Measurements from ENCODE around the gene BRCA1.

Gene BRCA1

DNA sequence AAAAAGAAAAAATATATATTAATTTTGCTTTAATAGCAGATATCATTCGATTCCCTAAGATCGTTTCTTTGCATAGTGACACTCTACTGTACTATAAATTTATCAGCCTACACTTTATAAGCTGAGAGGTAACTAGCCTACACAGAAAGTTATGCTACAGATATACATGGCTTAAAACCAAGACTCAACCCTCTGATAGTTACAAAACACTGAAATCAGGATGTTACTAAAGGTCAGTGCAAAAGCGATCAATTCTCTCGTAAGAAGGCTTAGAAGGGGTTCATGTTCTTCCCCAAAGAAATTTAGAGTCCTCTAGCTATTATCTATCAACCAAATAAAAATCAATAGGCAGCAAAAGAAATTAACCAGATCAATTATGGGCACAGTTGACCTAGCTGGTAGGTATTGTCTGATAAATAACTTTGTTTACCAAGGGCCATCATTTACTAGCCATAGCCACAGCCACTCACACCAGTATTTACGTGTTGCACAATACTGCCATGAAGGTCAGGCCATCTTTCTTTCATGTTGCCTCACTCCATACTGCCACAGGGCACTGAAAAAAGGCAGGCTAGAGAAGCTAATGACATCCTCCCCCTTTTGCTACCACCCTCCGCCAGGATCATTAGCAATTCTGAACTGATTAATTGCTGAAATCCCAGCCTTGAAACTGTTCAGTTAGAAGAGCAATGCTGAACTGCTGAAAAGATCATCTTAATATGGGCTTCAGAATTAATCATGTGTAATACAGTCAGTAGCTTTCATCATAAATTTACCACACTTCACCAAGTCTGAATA lies 56.4 kb downstream of the BRCA1 start:
- DNase-seq, result no peak

DNA sequence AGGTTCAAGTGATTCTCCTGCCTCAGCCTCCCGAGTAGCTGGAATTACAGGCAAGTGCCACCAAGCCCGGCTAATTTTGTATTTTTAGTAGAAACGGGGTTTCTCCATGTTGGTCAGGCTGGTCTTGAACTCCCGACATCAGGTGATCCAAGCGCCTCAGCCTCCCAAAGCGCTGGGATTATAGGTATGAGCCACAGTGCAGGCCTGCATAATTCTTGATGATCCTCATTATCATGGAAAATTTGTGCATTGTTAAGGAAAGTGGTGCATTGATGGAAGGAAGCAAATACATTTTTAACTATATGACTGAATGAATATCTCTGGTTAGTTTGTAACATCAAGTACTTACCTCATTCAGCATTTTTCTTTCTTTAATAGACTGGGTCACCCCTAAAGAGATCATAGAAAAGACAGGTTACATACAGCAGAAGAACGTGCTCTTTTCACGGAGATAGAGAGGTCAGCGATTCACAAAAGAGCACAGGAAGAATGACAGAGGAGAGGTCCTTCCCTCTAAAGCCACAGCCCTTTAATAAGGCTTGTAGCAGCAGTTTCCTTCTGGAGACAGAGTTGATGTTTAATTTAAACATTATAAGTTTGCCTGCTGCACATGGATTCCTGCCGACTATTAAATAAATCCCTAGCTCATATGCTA lies 62.1 kb downstream of the BRCA1 start:
- DNase-seq, result no peak

DNA sequence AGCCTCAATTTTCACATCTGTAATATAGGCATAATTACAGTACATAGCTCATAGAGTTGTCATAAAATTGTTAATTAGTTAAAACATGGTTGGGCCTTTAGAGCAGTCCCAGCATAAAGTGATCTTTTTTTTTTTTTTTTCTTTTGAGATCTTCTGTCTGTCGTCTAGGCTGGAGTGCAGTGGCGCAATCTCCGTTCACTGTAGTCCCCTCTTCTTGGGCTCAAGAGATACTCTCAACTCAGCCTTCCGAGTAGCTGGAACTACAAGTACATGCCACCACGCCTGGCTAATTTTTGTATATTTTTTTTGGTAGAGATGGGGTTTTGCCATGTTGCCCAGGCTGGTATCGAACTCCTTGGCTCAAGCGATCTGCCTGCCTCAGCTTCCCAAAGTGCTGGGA lies 69.1 kb downstream of the BRCA1 start:
- no peak for DNase-seq

DNA sequence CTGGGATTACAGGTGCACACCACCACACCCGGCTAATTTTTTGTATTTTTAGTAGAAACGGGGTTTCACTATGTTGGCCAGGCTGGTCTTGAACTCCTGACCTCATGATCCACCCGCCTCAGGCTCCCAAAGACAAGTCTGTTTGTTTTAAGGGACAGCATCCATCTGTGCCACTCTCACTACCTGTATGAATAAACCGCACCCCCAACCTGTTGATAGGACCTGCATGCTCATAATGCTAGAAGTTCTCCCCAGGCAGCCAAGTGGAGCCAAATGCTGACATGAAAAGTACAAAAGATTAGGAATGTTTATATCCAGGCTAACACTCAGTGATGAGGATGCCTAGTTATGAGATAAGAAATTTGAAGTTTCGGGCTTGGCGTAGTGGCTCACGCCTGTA lies 72.2 kb downstream of the BRCA1 start:
- peak; percentile 14 for DNase-seq

DNA sequence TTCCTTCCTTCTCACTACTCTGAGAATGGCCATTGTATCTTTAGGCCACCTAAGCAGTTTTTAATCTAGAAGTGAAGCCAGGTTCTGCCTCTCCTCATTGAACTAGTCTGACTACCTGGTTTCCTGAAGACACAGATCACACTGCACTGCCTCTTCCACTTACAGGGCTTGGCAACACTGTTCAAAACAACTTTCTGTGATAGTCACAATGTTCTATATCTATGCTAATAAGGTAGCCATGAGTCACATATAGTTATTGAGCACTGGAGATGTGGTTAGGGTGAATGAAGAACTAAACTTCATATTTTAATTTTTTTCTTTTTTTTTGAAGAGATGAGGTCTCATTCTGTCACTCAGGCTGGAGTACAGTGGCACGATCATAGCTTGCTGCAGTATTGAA lies 73.2 kb downstream of the BRCA1 start:
- DNase-seq, result peak; percentile 21

DNA sequence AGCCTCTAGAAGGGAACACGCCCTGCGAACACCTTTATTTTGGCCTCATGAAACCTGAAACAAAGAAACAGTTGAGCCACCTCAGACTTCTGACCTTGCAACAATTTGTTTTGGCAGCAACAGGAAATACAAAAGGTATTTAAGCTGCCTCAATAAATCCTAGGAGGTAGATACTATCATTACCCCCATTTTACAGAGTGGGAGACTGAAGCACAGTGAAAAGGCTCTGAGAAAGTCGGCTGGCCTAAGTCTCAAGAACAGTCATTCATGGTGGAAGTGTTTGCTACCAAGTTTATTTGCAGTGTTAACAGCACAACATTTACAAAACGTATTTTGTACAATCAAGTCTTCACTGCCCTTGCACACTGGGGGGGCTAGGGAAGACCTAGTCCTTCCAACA lies 81.1 kb downstream of the BRCA1 start:
- DNase-seq, result no peak

DNA sequence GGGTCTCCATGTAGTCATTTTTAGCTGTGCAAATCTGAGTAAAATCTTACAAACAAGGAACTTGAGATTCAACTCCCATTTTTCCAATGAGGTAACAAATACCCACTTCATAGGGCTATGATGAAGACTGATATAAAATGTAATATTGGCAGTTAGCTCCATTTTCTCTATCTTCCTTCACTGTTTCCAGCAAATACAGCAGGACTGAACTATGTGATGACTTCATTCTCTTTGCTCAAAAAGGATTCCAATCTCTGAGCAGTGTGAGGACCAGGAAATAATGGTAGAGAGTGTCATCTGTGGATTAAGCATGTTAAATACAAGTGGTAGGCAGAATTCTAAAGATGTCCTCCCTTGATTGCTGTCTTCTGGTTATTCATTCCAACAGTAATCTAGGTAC lies 81.9 kb downstream of the BRCA1 start:
- no peak for DNase-seq

DNA sequence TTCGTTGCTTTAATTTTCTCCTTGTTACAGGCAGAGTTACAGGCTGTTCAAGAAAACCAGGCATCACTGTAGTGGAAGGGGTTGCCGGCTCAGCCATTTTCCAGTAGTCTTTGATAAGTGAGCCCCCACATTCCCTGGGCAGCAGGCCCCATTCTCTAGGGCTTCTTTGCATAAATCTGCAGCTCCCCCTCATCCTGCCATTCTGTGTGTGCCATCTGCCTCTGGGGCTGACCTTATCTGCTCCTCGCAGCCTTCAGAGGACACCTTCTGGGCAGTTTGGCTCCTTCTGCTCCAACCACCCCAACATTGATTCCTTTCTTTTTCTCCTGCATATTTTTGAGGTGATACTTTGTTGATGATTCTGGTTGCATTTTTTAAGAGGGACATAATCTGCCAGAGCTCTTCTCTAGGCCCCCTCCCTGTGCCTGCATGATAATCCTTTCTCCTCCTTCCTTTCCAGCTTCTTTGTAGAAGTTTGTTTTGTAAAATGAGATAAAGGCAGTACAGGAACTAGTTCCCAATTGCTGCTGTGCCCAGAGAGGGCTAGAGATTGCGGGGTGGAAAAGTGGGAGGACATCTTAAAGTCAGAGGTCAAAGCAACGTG lies 83.0 kb downstream of the BRCA1 start:
- no peak for DNase-seq

DNA sequence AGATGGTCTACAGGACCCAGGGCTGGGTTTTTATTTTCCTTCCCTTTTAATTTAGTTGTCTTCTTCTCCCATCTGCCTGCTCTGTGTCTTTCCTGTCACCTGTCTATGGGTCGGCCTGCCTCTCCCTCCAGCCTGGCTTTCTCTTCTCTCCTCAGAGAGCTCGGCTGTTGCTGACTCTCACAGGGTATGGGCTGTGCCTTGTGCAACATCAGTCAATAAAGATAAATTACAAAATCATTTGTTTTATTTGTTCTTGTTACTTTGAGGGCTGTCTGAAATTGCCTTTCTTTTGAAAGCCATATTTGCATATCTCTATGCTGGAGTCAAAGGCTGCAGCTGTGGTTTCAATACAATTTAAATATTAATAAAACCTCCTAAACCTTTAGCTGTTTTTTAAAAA lies 84.5 kb downstream of the BRCA1 start:
- DNase-seq, result no peak

DNA sequence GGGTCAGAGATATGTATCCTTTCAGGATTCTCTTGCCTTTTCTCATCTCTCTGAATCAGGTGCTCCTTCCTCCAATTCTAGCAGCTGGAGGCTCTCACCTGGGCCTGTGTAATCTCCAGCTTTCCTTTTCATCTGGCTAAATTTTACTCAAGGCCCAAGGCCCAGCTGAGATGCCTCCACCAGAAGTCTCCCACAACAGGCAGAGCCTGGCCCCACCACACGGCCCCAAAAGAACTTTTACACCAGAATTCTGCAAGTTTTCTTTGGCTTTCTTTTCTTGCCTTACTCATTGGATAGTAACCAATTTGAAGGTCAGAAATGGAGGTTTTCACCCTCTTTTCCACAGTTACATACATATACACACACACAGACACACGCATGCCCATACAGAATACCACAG lies 85.5 kb downstream of the BRCA1 start:
- no peak for DNase-seq

DNA sequence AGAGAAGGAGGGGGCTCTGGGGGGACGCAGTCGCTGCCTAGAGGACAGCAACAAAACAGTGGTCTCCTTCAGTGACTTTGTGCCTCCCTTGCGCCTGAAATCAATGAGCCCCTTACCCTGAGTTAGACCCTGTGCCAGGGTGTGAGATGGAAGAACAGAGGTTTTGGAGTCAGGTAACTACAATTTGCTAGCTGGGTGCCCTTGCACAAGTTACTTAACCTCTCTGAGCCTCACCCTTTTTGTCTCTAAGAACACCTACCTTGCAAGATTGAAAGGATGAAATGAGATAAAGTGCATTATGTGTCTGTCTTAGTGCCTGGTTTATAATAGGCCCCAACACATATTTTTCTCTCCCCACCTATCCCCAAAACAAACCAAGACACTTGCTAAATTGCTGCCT lies 90.3 kb downstream of the BRCA1 start:
- DNase-seq, result no peak

DNA sequence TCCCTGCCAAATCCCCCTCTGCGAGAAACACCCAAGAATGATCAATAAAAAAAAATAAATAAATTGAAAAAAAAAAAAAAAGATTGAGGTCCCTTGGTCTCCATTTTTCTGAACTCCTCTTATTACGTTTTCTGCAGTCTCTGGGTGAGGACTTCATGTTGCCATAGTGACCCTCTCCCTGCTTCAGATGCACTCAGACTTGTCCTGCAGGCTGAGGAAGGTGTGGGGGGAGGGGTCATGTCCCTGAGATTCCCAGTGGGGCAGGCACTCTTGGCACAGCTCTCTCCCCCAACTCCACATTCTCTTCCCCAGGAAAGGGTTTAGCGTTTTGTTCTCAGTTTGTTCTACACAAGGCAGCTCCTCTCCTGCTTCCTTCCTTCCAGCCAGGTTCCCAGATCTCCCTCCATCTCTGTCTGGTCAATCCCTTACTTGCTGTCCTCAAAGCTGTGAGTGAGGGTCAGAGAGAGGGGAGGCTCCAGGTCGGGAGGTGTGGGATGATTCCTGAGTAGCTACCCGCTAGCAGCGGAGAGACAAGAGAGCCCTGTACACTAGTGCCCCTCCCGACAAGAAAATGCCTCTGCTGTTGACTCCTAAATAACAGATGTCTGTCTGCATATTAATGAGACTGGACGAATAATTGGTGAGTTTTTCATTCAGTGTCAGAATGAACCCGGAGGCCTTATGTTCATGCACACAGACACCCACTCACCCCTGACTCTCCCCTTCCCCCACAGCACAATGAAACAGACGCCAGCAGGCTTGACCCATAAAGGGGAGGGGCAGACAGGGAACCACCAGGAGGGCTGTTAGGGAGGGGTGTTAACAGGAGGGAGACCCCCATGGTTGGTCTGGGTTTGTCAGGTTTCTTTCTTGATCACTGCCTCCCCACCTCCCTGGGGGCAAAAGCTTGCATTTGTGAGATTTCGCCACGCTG lies 90.9 kb downstream of the BRCA1 start:
- peak; percentile 88 for DNase-seq

DNA sequence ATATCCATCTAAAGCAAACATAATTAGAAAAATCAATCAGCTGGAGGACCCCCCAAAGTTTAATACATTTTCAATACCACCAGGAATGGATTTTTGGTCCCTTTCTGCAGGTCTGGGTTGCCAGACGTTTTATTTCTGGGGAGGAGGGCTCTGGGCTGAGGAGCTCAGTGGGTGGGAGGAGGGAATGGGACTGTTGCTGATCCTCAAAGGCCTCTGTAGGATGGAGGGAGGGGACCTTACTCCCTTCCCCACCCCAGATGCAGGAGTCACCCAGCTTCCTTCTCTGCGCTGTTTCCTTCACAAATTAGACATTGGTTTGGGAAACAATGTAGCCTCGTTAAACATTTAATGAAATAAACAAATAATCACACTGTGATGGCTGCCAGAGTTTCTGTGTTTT lies 93.5 kb downstream of the BRCA1 start:
- DNase-seq, result no peak

DNA sequence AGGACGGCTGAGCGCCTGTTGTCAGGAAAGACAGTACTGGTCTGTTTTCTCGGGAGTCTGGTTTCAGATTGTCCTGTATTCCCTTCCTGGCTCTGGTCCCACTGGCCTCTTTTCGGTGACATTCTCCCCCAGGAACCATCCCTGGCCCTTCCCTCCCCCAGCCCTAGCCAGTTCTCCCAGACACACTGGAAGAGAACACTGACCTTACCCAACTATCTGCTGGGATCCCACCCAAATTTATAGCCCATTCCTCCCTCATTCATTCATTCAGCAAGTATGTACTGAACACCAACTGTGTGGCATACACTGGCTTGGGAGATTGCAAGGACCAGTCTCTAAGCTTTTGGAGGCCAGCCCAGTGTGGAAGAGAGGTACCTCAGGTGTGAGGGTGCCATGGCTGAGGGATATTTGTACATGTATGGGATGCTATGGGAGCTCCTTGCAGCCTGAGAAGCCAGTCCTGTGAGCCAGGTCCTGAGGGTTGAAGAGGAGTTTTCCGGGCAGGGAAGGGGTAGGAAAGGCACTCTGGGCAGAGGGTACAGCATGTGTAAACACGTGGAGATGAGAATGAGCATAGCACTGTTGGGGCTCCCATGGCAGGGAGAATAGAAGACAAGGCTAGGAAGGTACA lies 94.9 kb downstream of the BRCA1 start:
- no peak for DNase-seq

DNA sequence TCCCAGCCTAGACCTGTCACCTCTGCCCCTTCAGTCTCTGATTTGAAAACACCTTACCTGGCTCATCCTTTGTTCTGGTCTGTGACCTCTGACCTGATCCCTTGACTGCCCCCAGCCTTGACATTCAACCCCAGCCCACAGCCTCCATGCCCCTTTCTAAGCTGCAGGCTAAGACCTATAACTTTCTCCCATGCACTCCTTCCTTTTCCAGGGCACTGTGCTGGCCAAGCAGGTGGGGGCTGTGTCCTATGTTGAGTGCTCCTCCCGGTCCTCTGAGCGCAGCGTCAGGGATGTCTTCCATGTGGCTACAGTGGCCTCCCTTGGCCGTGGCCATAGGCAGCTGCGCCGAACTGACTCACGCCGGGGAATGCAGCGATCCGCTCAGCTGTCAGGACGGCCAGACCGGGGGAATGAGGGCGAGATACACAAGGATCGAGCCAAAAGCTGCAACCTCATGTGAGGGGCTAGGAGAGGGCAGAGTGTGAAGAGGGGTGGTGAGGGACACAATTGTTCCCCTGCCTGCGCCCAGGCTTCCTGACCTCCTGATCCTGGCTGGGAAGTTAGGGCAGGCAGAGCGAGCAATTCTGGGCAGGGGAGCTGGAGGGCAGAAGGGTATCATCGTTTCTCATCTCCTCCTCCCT lies 96.8 kb downstream of the BRCA1 start:
- DNase-seq, result no peak

DNA sequence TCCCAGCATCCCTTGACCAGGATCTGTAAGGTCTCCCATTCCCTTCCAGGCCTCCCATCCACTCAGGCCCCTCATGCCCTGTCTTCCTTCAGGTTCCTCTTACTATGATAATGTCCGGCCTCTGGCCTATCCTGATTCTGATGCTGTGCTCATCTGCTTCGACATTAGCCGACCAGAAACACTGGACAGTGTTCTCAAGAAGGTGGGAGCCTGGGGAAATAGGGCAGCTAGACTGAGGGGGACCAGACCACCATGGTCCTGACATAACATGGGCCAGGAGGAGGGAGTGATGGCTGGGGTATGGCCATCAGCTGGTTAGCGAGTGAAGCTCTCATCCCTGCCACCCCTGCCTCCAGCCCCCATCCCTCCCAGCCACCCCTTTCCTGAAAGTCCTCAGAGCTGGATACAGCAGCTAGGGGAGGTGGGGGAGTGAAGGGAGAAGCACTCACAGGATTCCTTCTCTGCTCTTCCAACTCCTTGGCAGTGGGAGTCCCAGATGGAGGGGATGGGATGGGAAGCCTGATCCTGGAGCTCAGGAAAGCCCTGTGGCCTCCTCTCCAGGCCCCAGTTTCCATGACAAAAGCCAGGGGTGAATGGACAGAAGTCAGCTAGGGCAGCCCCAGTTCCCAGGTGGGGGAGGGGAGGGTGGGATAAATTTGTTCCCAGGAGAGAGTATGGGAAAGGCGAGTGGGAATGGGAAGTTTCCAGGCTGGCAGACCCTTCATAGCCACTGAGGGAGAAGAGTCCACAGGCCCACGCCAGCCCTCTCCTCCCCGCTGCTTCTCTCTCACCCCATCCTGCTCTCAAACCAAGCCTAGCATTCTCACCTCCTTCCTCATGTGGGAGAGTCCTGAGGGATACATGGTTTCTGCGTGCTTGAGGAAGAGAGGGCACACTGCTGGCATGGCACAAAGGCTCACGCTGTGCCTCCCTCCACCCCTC lies 97.8 kb downstream of the BRCA1 start:
- no peak for DNase-seq

DNA sequence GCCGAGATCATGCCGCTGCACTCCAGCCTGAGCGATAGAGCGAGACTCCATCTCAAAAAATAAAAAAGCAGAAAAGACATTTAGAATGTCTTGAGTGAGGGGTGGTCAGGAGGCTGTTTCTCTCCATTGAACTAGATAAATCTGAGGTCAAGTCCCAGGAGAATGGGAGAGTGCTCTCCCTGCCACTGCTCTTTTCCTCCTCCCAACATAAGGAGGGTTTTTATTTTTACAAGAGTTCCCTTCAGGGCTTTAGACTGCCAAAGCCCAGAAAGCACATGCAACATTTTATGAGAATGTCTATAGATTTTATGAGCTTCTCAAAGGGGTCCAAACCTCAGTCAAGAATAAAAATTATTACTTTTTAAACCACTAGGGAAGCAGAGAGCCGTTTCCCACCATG lies 98.6 kb downstream of the BRCA1 start:
- DNase-seq, result no peak

DNA sequence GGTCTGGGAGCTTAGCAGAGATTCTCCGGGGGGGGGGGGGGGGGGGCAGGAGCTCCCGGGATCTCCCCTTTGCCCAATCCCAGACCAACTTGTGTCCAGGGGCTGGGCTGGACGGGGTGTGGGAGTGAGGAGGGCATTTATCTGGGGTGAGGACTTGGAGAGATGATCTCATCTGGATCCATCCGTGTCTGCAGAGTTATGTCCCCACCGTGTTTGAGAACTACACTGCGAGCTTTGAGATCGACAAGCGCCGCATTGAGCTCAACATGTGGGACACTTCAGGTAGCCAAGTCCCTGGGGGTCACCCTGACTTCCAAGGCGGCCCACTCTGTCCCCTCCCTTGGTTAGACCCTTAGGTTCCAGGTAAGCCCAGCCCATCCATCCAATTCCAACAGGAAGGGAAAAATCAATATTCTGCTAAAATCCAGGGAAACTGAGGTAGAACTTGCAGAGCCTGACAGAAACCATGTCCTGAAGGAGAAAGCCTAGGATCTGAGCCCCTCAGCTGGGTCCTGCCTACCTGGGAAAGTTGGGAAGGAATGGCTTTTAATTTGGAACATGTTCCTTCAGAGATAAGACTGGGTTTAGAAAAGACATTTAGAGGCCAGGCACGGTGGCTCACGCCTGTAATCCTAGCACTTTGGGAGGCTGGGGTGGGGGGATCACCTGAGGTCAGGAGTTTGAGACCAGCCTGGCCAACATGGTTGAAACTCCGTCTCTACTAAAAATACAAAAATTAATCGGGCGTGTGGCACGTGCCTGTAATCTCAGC lies 99.2 kb downstream of the BRCA1 start:
- DNase-seq, result no peak

DNA sequence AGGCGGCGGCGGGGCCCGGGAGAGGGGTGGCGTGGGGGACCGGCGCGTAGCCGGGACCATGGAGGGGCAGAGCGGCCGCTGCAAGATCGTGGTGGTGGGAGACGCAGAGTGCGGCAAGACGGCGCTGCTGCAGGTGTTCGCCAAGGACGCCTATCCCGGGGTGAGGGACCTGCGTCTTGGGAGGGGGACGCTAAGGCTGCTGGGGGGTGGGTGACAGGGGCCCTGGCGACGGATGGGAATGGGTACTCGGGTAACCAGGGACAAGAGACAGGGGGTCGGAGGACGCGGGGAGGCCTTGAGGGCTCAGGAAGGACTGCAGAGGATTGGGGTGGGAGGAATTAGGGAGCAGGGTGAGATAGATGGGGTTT lies 99.9 kb downstream of the BRCA1 start:
- no peak for DNase-seq

All from islet precursor cell (in vitro differentiated cells).